Measurements from ENCODE around the gene PLB1.

The PLB1 gene

GRCh38 chr2:28667261-28667660 lies 171.4 kb downstream of the PLB1 start:
- POLR2A ChIA-PET: no interaction called here
- TF ChIP-seq CTCF (IDR thresholded peaks at IDR 0.05; ENCODE audit: insufficient read depth, low read length, missing control alignments): no peak
- CTCF ChIA-PET: no interaction called here
- no peak overlapping the region for H3K4me3 ChIP-seq (ENCODE audit: low read depth, low read length)
- DNase-seq (ENCODE audit: low read depth, low spot score): no peak

- ChIA-PET CTCF (no interaction called here), POLR2A (no interaction called here)
- H3K4me3 ChIP-seq (ENCODE audit: low read depth, low read length): no peak overlapping the region
- DNase-seq (ENCODE audit: low read depth, low spot score): no peak
- TF ChIP-seq CTCF (IDR thresholded peaks at IDR 0.05; ENCODE audit: insufficient read depth, low read length, missing control alignments): no peak
These were observed 172.4 kb downstream of the PLB1 start for GRCh38 chr2:28668106-28668814.

- ChIA-PET CTCF (no interaction called here), POLR2A (no interaction called here)
- no peak for DNase-seq (ENCODE audit: low read depth, low spot score)
- no peak overlapping the region for H3K4me3 ChIP-seq (ENCODE audit: low read depth, low read length)
- TF ChIP-seq CTCF (IDR thresholded peaks at IDR 0.05; ENCODE audit: insufficient read depth, low read length, missing control alignments): no peak
These were observed 173.0 kb downstream of the PLB1 start for GRCh38 chr2:28668880-28669279.

- TF ChIP-seq CTCF (IDR thresholded peaks at IDR 0.05; ENCODE audit: insufficient read depth, low read length, missing control alignments): no peak
- no peak for DNase-seq (ENCODE audit: low read depth, low spot score)
- CTCF ChIA-PET: interaction anchor here (1.1 kb wide), 1 partner anchor 10 kb away, joined by 3 read pairs; no protein-coding TSS in a partner anchor
- H3K4me3 ChIP-seq (ENCODE audit: low read depth, low read length): no peak overlapping the region
- POLR2A ChIA-PET: no interaction called here
These were observed 175.0 kb downstream of the PLB1 start for GRCh38 chr2:28670856-28671255.

GRCh38 chr2:28673338-28673737 lies 177.5 kb downstream of the PLB1 start:
- TF ChIP-seq CTCF (IDR thresholded peaks at IDR 0.05; ENCODE audit: insufficient read depth, low read length, missing control alignments): no peak
- POLR2A ChIA-PET: no interaction called here
- CTCF ChIA-PET: interaction anchor here (1.2 to 1.6 kb wide), 2 partner anchors 9 to 79 kb away, joined by 6 to 7 read pairs; no protein-coding TSS in a partner anchor
- no peak overlapping the region for H3K4me3 ChIP-seq (ENCODE audit: low read depth, low read length)
- no peak for DNase-seq (ENCODE audit: low read depth, low spot score)

GRCh38 chr2:28674062-28674712 lies 178.3 kb downstream of the PLB1 start:
- CTCF ChIA-PET: interaction anchor here (1.6 kb wide), 1 partner anchor 80 kb away, joined by 6 read pairs; no protein-coding TSS in a partner anchor
- POLR2A ChIA-PET: interaction anchor here (0.7 kb wide), 1 partner anchor 11 kb away, joined by 3 read pairs; no protein-coding TSS in a partner anchor
- no peak for DNase-seq (ENCODE audit: low read depth, low spot score)
- no peak overlapping the region for H3K4me3 ChIP-seq (ENCODE audit: low read depth, low read length)
- no peak for TF ChIP-seq CTCF (IDR thresholded peaks at IDR 0.05; ENCODE audit: insufficient read depth, low read length, missing control alignments)

All from AG04449 (cell line).